Body of pancreas (tissue), 4 donors: ENCODE results near the gene PCDH9.

Source experiments
- CTCF ChIP-seq, 7 experiments: fragments of 450-650 bp in 4 of 7; fragments of 200-600 bp in 3 of 7; sonication (generic) in 3 of 7; IDR thresholded peaks; one replicate each; pipeline ENCODE4 v1.5.1; 2016 to 2019; ENCODE audit warnings: antibody characterized with exemption in 7 of 7
- POLR2A ChIP-seq, 3 donors: fragments of 450-650 bp; IDR thresholded peaks; one replicate each; pipeline ENCODE4 v1.6.1; 2016; ENCODE audit warnings: antibody characterized with exemption in 3 of 3, mild to moderate bottlenecking in 2 of 3

DNA sequence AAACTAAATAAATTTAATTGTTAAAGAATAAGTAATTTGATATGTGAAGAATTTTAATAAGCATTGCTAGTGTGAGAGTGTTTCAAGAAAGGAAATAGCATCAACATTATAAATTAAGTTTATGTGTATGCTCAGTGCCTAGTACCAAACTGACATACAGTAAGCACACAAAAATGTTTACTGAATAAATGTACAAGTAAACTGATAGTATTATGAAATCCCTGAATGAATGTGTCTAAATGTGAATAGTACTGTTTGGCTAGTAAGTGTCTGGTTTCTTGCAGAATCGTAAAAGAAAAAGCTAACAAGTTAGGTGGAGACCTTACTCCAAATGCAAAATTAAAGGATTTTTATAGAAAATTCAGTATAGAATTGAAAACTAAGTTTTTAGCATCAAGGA is 233.6 kb downstream of the PCDH9 start:
- TF ChIP-seq CTCF (IDR thresholded peaks at IDR 0.05) (no peak), POLR2A (IDR thresholded peaks at IDR 0.05) (no peak)
